Calu3 (cell line): ENCODE data around the gene PLEK2. TPM values are rescaled to one million over a fixed set of nuclear protein-coding genes. Genes with fewer than 3 reads are reported as not detected.

Experiments used
- BruUV-seq: library from RNA; stranded (reverse); fragments of 400-500 nt; replicated peaks from 2 replicates; lab custom pipeline; 2021; lab: Mats Ljungman, UMichigan
- CTCF ChIA-PET: fragments of 300-600 bp; sonication (Branson Sonifier 250); formaldehyde crosslinking; loops from one replicate; lab custom pipeline; 2022; ENCODE audit warnings: antibody characterized with exemption; lab: Charles Lee
- DNase-seq: peaks from one replicate; pipeline ENCODE4 v3.0.0; 2022
- H3K27ac Mint-ChIP-seq: one replicate; pipeline ENCODE4 v1.8.0; 2022; ENCODE audit warnings: mixed read lengths; ENCODE audit not compliant: unreplicated experiment
- H3K27me3 Mint-ChIP-seq: one replicate; pipeline ENCODE4 v1.8.0; 2022; ENCODE audit warnings: mixed read lengths; ENCODE audit not compliant: unreplicated experiment
- H3K36me3 Mint-ChIP-seq: one replicate; pipeline ENCODE4 v1.8.0; 2022; ENCODE audit warnings: mild to moderate bottlenecking, moderate library complexity, mixed read lengths; ENCODE audit not compliant: insufficient read depth, unreplicated experiment
- H3K4me1 Mint-ChIP-seq: one replicate; pipeline ENCODE4 v1.8.0; 2022; ENCODE audit warnings: mild to moderate bottlenecking, low read depth, mixed read lengths; ENCODE audit not compliant: unreplicated experiment
- H3K4me3 Mint-ChIP-seq: one replicate; pipeline ENCODE4 v1.8.0; 2022; ENCODE audit warnings: mild to moderate bottlenecking, low read depth, moderate library complexity, mixed read lengths; ENCODE audit not compliant: unreplicated experiment
- H3K9me3 Mint-ChIP-seq: one replicate; pipeline ENCODE4 v1.8.0; 2022; ENCODE audit warnings: low read depth, mixed read lengths; ENCODE audit not compliant: unreplicated experiment
- intact Hi-C: fragments of 100-400 bp; cut with micrococcal nuclease; formaldehyde crosslinking; loops from one replicate; pipeline ENCODE4 v1.10.0; 2022; ENCODE audit not compliant: unreplicated experiment
- total RNA-seq: library from RNA; stranded (reverse); gene quantifications from 2 replicates; pipeline ENCODE4 v1.2.3, GENCODE V29; 2022
- TF ChIP-seq, protein P1 (sequence below): fragments of 200-600 bp; IDR thresholded peaks from one replicate; pipeline ENCODE4 v1.8.0; 2022; ENCODE audit warnings: antibody characterized with exemption; ENCODE audit not compliant: unreplicated experiment

Gene PLEK2
- total RNA-seq, 1 experiment from 2014 or later: 39.5 TPM

DNA sequence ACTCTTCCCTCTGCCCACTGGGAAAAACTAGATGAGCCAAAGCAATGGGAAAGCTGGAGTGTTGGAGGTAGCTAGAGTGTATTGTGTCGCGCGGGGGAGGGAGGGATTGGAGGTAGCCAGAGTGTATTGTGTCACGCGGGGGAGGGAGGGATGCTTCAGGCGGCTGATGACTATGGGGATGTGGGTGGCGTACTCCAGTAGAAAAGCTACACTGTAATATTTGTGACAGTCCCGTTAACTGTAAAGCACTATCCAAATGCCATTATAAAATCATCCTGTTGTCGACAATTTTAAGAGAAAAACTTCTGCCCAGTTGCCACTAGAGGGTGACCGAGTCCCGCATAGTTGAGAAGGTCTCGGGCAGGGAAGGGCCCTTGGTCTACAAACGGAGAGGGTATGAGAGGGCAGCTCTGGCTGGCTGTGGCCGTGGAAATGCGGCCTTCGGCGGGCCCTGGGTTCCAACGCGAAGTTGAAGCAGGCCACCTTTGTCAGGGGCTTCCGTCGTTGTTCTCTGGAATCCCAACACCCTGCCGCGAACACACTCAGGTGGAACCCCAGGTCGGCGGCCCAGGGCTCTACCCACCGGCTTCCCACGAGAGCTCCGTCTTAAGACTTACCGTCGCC is 15.1 kb upstream of the PLEK2 start:
- CTCF ChIA-PET: interaction anchor here (0.6 to 5.1 kb wide), 15 partner anchors 9 to 277 kb away, joined by 3 to 64 read pairs (median 4); partner anchors contain the start of gene PLEK2
- Mint-ChIP-seq H3K27ac (no peak overlapping the region), H3K27me3 (peaks cover 14% of the 10 kb centered on the region), H3K4me3 (no peak overlapping the region), H3K9me3 (no peaks in the 10 kb centered on the region), H3K4me1 (peaks cover 12% of the 10 kb centered on the region), H3K36me3 (no peaks in the 10 kb centered on the region)
- intact Hi-C loops: loop anchor here (1.0 to 5.0 kb wide), 2 partner anchors 100 to 144 kb away; no protein-coding TSS in a partner anchor
- DNase-seq: peak; percentile 77
- BruUV-seq: no TSS peak
- TF ChIP-seq, protein P1, sequence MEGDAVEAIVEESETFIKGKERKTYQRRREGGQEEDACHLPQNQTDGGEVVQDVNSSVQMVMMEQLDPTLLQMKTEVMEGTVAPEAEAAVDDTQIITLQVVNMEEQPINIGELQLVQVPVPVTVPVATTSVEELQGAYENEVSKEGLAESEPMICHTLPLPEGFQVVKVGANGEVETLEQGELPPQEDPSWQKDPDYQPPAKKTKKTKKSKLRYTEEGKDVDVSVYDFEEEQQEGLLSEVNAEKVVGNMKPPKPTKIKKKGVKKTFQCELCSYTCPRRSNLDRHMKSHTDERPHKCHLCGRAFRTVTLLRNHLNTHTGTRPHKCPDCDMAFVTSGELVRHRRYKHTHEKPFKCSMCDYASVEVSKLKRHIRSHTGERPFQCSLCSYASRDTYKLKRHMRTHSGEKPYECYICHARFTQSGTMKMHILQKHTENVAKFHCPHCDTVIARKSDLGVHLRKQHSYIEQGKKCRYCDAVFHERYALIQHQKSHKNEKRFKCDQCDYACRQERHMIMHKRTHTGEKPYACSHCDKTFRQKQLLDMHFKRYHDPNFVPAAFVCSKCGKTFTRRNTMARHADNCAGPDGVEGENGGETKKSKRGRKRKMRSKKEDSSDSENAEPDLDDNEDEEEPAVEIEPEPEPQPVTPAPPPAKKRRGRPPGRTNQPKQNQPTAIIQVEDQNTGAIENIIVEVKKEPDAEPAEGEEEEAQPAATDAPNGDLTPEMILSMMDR: peak; percentile 63

DNA sequence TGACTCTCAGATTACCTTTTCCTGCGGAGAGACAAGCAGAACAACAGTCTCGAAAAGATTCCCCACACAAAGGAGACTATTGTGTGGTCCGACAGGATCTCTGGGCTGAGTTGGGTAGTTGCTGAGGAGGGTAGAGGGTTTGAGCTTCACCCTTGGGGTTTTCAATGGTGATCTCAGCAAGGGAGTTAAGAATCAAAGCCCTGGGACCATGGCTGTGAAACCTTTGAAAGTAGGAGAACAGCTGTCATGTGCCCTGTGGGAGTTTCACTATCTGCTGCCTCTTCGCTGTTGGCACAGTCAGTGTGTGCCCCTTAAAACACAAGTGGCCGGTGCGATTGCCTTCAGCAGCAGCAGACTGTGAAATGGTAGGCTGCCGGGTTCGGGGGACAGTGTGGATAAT is 14.2 kb upstream of the PLEK2 start:
- TF ChIP-seq, protein P1: no peak
- H3K4me1 Mint-ChIP-seq: peaks cover 12% of the 10 kb centered on the region
- no peaks in the 10 kb centered on the region for H3K9me3 Mint-ChIP-seq
- H3K4me3 Mint-ChIP-seq: no peak overlapping the region
- intact Hi-C loops: loop anchor here (5.0 kb wide), 1 partner anchor 101 kb away; no protein-coding TSS in a partner anchor
- CTCF ChIA-PET: interaction anchor here (0.6 to 5.1 kb wide), 6 partner anchors 87 to 278 kb away, joined by 4 to 64 read pairs (median 13); no protein-coding TSS in a partner anchor
- BruUV-seq: no TSS peak
- H3K36me3 Mint-ChIP-seq: no peaks in the 10 kb centered on the region
- H3K27me3 Mint-ChIP-seq: peaks cover 14% of the 10 kb centered on the region
- DNase-seq: no peak
- no peak overlapping the region for H3K27ac Mint-ChIP-seq

DNA sequence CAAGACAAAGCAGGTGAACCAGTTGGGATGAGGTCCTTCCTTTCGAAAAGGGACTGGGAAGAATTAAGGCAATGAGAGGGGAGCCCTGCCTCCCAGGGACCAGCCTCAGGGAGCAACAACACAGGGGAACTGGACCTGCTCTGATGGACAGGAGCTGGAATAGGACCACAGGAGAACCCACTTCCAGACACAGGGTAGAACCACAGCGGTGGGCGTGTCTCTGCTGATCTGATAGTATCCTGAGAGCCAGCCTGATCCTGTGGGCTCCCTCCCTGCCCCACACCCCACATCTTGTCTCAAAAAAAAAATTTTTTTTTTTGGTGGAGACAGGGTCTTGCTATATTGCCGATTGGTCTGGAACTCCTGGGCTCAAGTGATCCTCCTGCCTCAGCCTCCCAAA is 13.6 kb upstream of the PLEK2 start:
- Mint-ChIP-seq H3K4me1 (peaks cover 12% of the 10 kb centered on the region), H3K27ac (no peak overlapping the region), H3K36me3 (no peaks in the 10 kb centered on the region), H3K27me3 (peaks cover 14% of the 10 kb centered on the region), H3K4me3 (no peak overlapping the region), H3K9me3 (no peaks in the 10 kb centered on the region)
- CTCF ChIA-PET: interaction anchor here (1.4 to 5.1 kb wide), 2 partner anchors 88 to 146 kb away, joined by 4 to 64 read pairs; no protein-coding TSS in a partner anchor
- intact Hi-C loops: loop anchor here (5.0 kb wide), 1 partner anchor 102 kb away; no protein-coding TSS in a partner anchor
- TF ChIP-seq, protein P1: no peak
- BruUV-seq: no TSS peak
- DNase-seq: no peak

DNA sequence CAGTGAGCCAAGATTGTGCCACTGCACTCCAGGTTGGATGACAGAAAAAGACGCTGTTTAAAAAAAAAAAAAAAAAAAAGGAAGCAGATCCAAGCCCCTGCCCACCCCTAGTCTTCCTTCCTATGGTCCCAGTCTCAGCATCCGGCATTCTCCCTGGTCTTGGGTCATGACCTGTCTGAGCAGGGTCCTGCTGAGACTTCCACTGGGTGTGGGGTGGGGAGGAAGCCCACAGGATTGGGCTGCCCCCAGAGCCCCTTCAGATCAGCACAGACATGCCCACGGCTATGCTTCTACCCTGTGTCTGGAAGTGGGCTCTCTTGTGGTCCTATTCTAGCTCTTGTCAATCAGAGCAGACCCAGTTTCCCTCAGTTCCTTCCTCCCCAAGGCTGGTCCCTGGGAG is 12.6 kb upstream of the PLEK2 start:
- intact Hi-C loops: no loop called here

More for the DNA sequence above, 12.6 kb upstream of the PLEK2 start:
- Mint-ChIP-seq H3K9me3 (no peaks in the 10 kb centered on the region), H3K4me1 (peaks cover 12% of the 10 kb centered on the region), H3K27ac (no peak overlapping the region), H3K4me3 (no peak overlapping the region), H3K27me3 (peaks cover 14% of the 10 kb centered on the region), H3K36me3 (no peaks in the 10 kb centered on the region)
- CTCF ChIA-PET: interaction anchor here (1.4 to 5.1 kb wide), 2 partner anchors 89 to 147 kb away, joined by 4 to 64 read pairs; no protein-coding TSS in a partner anchor
- no TSS peak for BruUV-seq
- DNase-seq: no peak
- TF ChIP-seq, protein P1: no peak
